ENCODE data around the gene AAGAB. TPM values are rescaled to one million over a fixed set of nuclear protein-coding genes. Genes with fewer than 3 reads are reported as not detected.

The AAGAB gene
- total and polyA plus RNA-seq, 9 donors = 7.8 to 37.1 (median 22.8) TPM

DNA sequence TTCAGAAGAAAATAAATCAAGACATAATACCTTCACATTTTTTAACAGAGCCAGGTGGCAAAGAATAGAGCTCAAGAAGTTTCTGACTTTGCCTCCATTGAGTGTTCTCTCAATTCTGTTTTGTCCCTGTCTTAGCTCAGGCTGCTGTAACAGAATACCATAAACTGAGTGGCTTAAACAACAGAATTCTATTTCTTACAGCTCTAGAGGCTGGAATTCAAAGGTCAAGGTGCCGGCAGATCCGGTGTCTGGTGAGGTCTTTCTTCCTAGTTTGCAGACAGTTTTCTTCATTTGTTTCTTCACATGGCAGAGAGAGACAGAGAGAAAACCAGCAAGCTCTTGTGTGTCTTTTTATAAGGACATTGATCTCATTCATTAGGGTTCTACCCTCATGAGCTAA is 25.8 kb upstream of the AAGAB start:
- intact Hi-C loops (cut with DNase I) = no loop called here
- no peaks in the 10 kb centered on the region for H3K27me3 ChIP-seq
- 6 to 29% (median 7%) methylated on average over 2 of the region's 2 CpGs for WGBS, 3 donors

GRCh38 chr15:67276666-67277065 is 22.2 kb upstream of the AAGAB start:
- Histone ChIP-seq H3K4me3 (no peak overlapping the region), H3K4me1 (ENCODE audit: insufficient read depth) (no peaks in the 10 kb centered on the region), H3K27ac (no peak overlapping the region), H3K36me3 (no peaks in the 10 kb centered on the region), H3K9me3 (peaks cover 0 to 3% of the 10 kb centered on the region in 2 donors), H3K27me3 (no peaks in the 10 kb centered on the region)
- DNase-seq = no peak
- 90 to 96% (median 94%) methylated on average over 1 of the region's 1 CpG for WGBS, 3 donors
- intact Hi-C loops (cut with DNase I) = loop anchor here in 1 of 4 donors (10.0 kb wide), 1 partner anchor 1432 kb away; no protein-coding TSS in a partner anchor
- TF ChIP-seq POLR2A (IDR thresholded peaks at IDR 0.05) (no peak), EP300 (IDR thresholded peaks at IDR 0.05) (no peak)
- TF ChIP-seq, protein P1, sequence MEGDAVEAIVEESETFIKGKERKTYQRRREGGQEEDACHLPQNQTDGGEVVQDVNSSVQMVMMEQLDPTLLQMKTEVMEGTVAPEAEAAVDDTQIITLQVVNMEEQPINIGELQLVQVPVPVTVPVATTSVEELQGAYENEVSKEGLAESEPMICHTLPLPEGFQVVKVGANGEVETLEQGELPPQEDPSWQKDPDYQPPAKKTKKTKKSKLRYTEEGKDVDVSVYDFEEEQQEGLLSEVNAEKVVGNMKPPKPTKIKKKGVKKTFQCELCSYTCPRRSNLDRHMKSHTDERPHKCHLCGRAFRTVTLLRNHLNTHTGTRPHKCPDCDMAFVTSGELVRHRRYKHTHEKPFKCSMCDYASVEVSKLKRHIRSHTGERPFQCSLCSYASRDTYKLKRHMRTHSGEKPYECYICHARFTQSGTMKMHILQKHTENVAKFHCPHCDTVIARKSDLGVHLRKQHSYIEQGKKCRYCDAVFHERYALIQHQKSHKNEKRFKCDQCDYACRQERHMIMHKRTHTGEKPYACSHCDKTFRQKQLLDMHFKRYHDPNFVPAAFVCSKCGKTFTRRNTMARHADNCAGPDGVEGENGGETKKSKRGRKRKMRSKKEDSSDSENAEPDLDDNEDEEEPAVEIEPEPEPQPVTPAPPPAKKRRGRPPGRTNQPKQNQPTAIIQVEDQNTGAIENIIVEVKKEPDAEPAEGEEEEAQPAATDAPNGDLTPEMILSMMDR (IDR thresholded peaks at IDR 0.05) = no peak

More for the DNA sequence above, 25.8 kb upstream of the AAGAB start:
- Histone ChIP-seq H3K36me3 (no peaks in the 10 kb centered on the region), H3K27ac (no peak overlapping the region), H3K4me3 (no peak overlapping the region), H3K4me1 (ENCODE audit: insufficient read depth) (no peaks in the 10 kb centered on the region), H3K9me3 (no peaks in the 10 kb centered on the region)
- no peak for DNase-seq
- TF ChIP-seq POLR2A (IDR thresholded peaks at IDR 0.05) (no peak), EP300 (IDR thresholded peaks at IDR 0.05) (no peak)
- TF ChIP-seq, protein P1 (IDR thresholded peaks at IDR 0.05) = no peak

GRCh38 chr15:67274236-67274635 is 19.8 kb upstream of the AAGAB start:
- H3K27ac ChIP-seq = no peak overlapping the region
- TF ChIP-seq EP300 (IDR thresholded peaks at IDR 0.05) = no peak
- TF ChIP-seq, protein P1 (IDR thresholded peaks at IDR 0.05) = no peak
- TF ChIP-seq POLR2A (IDR thresholded peaks at IDR 0.05) = no peak
- intact Hi-C loops (cut with DNase I) = loop anchor here in 1 of 4 donors (10.0 kb wide), 1 partner anchor 1429 kb away; no protein-coding TSS in a partner anchor

DNA sequence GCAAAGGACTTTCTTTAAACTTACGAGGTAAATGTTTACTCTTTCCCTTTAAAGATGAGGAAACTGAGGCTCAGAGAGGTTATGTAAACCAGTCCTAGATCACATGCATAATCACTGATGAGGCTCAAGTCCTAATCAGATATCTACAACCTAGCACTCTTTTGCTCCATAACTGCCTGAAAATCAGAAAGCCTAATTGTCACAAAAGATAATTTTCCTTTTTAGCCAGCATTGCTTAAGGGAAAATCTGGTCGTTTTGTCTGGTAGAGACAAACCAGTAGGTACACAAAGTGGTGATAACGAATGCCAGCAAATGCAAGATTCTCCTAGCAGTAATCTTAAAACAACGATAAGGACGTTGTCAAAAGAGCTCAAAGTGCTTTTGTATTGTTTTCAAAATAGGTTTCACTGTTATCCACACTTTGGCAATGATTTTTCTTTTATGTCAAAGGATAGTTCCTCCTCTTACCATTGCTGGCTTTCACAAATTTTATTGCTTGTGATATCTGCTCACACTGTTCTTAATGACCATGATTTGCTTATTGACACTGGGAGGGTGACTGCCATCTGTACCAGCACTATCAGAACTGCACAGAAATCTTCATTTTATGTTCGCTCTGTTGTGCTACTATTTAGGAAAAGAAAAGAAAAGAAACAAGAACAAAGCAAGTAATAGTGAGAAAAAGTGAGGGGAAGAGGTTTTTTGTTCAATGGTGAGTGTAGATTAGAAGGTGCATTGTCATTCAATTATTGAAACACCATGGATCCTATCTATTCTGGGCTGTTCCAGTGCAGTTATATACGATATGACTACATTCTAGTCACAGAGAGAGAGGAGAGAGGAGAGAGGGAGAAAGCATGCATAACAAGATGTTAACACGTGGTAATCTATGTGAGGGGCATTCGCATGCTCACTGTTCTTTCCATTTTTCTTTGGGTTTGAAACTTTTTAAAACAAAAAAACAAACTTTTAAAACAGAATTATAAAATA is 13.8 kb upstream of the AAGAB start:
- Histone ChIP-seq H3K9me3 (no peaks in the 10 kb centered on the region), H3K27me3 (no peaks in the 10 kb centered on the region), H3K36me3 (no peaks in the 10 kb centered on the region), H3K27ac (no peak overlapping the region), H3K4me1 (ENCODE audit: insufficient read depth) (no peaks in the 10 kb centered on the region), H3K4me3 (no peak overlapping the region)
- TF ChIP-seq, protein P1 (IDR thresholded peaks at IDR 0.05) = no peak
- TF ChIP-seq EP300 (IDR thresholded peaks at IDR 0.05) (no peak), POLR2A (IDR thresholded peaks at IDR 0.05) (no peak)
- no peak for DNase-seq
- intact Hi-C loops (cut with DNase I) = no loop called here
- WGBS, 3 donors = 51 to 70% (median 65%) methylated on average over 9 of the region's 9 CpGs

More at GRCh38 chr15:67274236-67274635, 19.8 kb upstream of the AAGAB start:
- H3K9me3 ChIP-seq = peaks cover 0 to 3% of the 10 kb centered on the region in 2 donors
- WGBS, 3 donors = 97 to 98% (median 97%) methylated on average over 1 of the region's 1 CpG
- no peaks in the 10 kb centered on the region for H3K4me1 ChIP-seq (ENCODE audit: insufficient read depth)
- H3K36me3 ChIP-seq = no peaks in the 10 kb centered on the region
- no peaks in the 10 kb centered on the region for H3K27me3 ChIP-seq
- H3K4me3 ChIP-seq = no peak overlapping the region
- no peak for DNase-seq
